NCI-H1105 treated with DMSO at 0.1 percent for 48 hours (cell line): ENCODE measurements around the gene COPG2.

Experiments
- DNase-seq: peaks from one replicate; lab custom pipeline; 2025; lab: John Stamatoyannopoulos, UW

COPG2 gene

GRCh38 chr7:130493275-130493873 lies 175.2 kb downstream of the COPG2 start:
- no peak for DNase-seq

- peak; percentile 12 for DNase-seq
These were observed 175.8 kb downstream of the COPG2 start for GRCh38 chr7:130492523-130493274.

- DNase-seq, result peak; percentile 63
These were observed 176.6 kb downstream of the COPG2 start, which contains the start of gene MEST for GRCh38 chr7:130491841-130492522. Gene MEST (plus strand): TSS chr7:130492085. CDS start chr7:130492314, 229 bp downstream.

- peak; percentile 61 for DNase-seq
These were observed 177.4 kb downstream of the COPG2 start for GRCh38 chr7:130490888-130491804.

- peak; percentile 64 for DNase-seq
These were observed 178.2 kb downstream of the COPG2 start for GRCh38 chr7:130490311-130490791.

- peak; percentile 26 for DNase-seq
These were observed 179.2 kb downstream of the COPG2 start for GRCh38 chr7:130489140-130489983.

GRCh38 chr7:130488392-130489139 lies 180.0 kb downstream of the COPG2 start:
- no peak for DNase-seq

- no peak for DNase-seq
These were observed 181.6 kb downstream of the COPG2 start for GRCh38 chr7:130486954-130487436.

- DNase-seq, result peak; percentile 84
These were observed 182.2 kb downstream of the COPG2 start for GRCh38 chr7:130486114-130486953.

GRCh38 chr7:130485734-130486113 lies 182.8 kb downstream of the COPG2 start:
- DNase-seq, result no peak

GRCh38 chr7:130483031-130483430 lies 185.5 kb downstream of the COPG2 start:
- DNase-seq, result no peak

- DNase-seq, result no peak
These were observed 186.7 kb downstream of the COPG2 start for GRCh38 chr7:130481898-130482297.

- no peak for DNase-seq
These were observed 188.7 kb downstream of the COPG2 start for GRCh38 chr7:130479716-130480400.

GRCh38 chr7:130478991-130479390 lies 189.6 kb downstream of the COPG2 start:
- DNase-seq, result no peak

GRCh38 chr7:130476297-130477150 lies 192.0 kb downstream of the COPG2 start:
- no peak for DNase-seq

- DNase-seq, result no peak
These were observed 192.8 kb downstream of the COPG2 start for GRCh38 chr7:130475776-130476175.

GRCh38 chr7:130473876-130474275 lies 194.7 kb downstream of the COPG2 start:
- peak; percentile 61 for DNase-seq
